Endothelial cell of umbilical vein (primary cell): ENCODE measurements around the gene FSTL4.

ENCODE experiments used
- EZH2 ChIP-seq: IDR thresholded peaks from 2 replicates; pipeline ENCODE4 v1.6.1; 2012; ENCODE audit warnings: borderline replicate concordance, low read depth, mild to moderate bottlenecking, moderate library complexity, low read length, inconsistent platforms; ENCODE audit not compliant: severe bottlenecking
- FOS ChIP-seq: IDR thresholded peaks from 2 replicates; pipeline ENCODE4 v1.6.1; 2011; ENCODE audit warnings: mild to moderate bottlenecking, low read length, moderate library complexity, borderline replicate concordance; ENCODE audit not compliant: insufficient read depth
- JUN ChIP-seq: IDR thresholded peaks from 2 replicates; pipeline ENCODE4 v1.6.1; 2011; ENCODE audit warnings: borderline replicate concordance, low read depth; ENCODE audit not compliant: insufficient read length, insufficient read depth
- MAX ChIP-seq: IDR thresholded peaks from 2 replicates; pipeline ENCODE4 v1.6.1; 2011; ENCODE audit not compliant: insufficient read depth, insufficient read length
- POLR2A ChIP-seq: IDR thresholded peaks from 2 replicates; pipeline ENCODE4 v1.6.1; 2012; ENCODE audit warnings: low read depth, mild to moderate bottlenecking, control low read depth, low read length
- POLR2AphosphoS5 ChIP-seq: IDR thresholded peaks from 2 replicates; pipeline ENCODE4 v1.6.1; 2012; ENCODE audit warnings: low read depth, mild to moderate bottlenecking, control low read depth, low read length, moderate library complexity; ENCODE audit not compliant: insufficient read depth
- TF ChIP-seq, protein P1 (sequence below), 2 donors: IDR thresholded peaks; 1 replicate in 1 of 2; 2 replicates in 1 of 2; pipeline ENCODE4 v1.5.1; 2011; ENCODE audit warnings: low read length in 2 of 2, mild to moderate bottlenecking in 2 of 2, moderate library complexity in 2 of 2, control low read depth in 1 of 2, inconsistent platforms in 1 of 2, low read depth in 1 of 2; ENCODE audit not compliant: insufficient read depth in 1 of 2; ENCODE audit errors: extremely low read depth in 1 of 2

GRCh38 chr5:133303298-133303697 lies 309.0 kb downstream of the FSTL4 start:
- TF ChIP-seq, protein P1, sequence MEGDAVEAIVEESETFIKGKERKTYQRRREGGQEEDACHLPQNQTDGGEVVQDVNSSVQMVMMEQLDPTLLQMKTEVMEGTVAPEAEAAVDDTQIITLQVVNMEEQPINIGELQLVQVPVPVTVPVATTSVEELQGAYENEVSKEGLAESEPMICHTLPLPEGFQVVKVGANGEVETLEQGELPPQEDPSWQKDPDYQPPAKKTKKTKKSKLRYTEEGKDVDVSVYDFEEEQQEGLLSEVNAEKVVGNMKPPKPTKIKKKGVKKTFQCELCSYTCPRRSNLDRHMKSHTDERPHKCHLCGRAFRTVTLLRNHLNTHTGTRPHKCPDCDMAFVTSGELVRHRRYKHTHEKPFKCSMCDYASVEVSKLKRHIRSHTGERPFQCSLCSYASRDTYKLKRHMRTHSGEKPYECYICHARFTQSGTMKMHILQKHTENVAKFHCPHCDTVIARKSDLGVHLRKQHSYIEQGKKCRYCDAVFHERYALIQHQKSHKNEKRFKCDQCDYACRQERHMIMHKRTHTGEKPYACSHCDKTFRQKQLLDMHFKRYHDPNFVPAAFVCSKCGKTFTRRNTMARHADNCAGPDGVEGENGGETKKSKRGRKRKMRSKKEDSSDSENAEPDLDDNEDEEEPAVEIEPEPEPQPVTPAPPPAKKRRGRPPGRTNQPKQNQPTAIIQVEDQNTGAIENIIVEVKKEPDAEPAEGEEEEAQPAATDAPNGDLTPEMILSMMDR (IDR thresholded peaks at IDR 0.05; ENCODE audit: extremely low read depth in 1 of 2, insufficient read depth in 1 of 2, low read depth in 1 of 2, low read length in 2 of 2): no peak
- no peak for TF ChIP-seq POLR2A
- TF ChIP-seq POLR2AphosphoS5: no peak
- TF ChIP-seq JUN: no peak
- TF ChIP-seq EZH2: no peak
- no peak for TF ChIP-seq FOS
- no peak for TF ChIP-seq MAX
